ENCODE results near the gene GLRX. TPM values are rescaled to one million over a fixed set of nuclear protein-coding genes. Genes with fewer than 3 reads are reported as not detected.

The GLRX gene
- total and polyA plus RNA-seq, 2 of the 13 experiments (the other 11 are each of a cell fraction or from before 2014, with no cell fraction given) = 63.8 to 499 TPM

GRCh38 chr5:95857185-95857945 lies 34.8 kb upstream of the GLRX start (continued):
- TF ChIP-seq, protein P1, sequence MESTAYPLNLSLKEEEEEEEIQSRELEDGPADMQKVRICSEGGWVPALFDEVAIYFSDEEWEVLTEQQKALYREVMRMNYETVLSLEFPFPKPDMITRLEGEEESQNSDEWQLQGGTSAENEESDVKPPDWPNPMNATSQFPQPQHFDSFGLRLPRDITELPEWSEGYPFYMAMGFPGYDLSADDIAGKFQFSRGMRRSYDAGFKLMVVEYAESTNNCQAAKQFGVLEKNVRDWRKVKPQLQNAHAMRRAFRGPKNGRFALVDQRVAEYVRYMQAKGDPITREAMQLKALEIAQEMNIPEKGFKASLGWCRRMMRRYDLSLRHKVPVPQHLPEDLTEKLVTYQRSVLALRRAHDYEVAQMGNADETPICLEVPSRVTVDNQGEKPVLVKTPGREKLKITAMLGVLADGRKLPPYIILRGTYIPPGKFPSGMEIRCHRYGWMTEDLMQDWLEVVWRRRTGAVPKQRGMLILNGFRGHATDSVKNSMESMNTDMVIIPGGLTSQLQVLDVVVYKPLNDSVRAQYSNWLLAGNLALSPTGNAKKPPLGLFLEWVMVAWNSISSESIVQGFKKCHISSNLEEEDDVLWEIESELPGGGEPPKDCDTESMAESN (CRISPR knock-in tag; conservative IDR thresholded peaks at IDR 0.05) = peak; percentile 71; the same call in 1 of the 2 replicates
- no peak for TF ChIP-seq XBP1 (CRISPR knock-in tag; IDR thresholded peaks at IDR 0.05)
- TF ChIP-seq, protein P2, sequence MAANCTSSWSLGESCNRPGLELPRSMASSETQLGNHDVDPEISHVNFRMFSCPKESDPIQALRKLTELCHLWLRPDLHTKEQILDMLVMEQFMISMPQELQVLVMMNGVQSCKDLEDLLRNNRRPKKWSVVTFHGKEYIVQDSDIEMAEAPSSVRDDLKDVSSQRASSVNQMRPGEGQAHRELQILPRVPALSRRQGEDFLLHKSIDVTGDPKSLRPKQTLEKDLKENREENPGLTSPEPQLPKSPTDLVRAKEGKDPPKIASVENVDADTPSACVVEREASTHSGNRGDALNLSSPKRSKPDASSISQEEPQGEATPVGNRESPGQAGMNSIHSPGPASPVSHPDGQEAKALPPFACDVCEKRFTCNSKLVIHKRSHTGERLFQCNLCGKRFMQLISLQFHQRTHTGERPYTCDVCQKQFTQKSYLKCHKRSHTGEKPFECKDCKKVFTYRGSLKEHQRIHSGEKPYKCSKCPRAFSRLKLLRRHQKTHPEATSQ (CRISPR knock-in tag; IDR thresholded peaks at IDR 0.05; ENCODE audit: borderline replicate concordance) = peak; percentile 73; the same call in 1 of the 2 replicates
- TF ChIP-seq ZNF780A (CRISPR knock-in tag; IDR thresholded peaks at IDR 0.05) = no peak
- no peak for TF ChIP-seq TFAP4 (IDR thresholded peaks at IDR 0.05; ENCODE audit: borderline replicate concordance, low read depth)
- TF ChIP-seq, protein P3, sequence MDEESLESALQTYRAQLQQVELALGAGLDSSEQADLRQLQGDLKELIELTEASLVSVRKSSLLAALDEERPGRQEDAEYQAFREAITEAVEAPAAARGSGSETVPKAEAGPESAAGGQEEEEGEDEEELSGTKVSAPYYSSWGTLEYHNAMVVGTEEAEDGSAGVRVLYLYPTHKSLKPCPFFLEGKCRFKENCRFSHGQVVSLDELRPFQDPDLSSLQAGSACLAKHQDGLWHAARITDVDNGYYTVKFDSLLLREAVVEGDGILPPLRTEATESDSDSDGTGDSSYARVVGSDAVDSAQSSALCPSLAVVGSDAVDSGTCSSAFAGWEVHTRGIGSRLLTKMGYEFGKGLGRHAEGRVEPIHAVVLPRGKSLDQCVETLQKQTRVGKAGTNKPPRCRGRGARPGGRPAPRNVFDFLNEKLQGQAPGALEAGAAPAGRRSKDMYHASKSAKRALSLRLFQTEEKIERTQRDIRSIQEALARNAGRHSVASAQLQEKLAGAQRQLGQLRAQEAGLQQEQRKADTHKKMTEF (CRISPR knock-in tag; IDR thresholded peaks at IDR 0.05) = peak; percentile 78
- TF ChIP-seq GLMP (CRISPR knock-in tag; IDR thresholded peaks at IDR 0.05; ENCODE audit: borderline replicate concordance) = no peak
- peak; percentile 82; the same call in 1 of the 2 replicates for TF ChIP-seq GLI4 (CRISPR knock-in tag; IDR thresholded peaks at IDR 0.05; ENCODE audit: borderline replicate concordance)
- no peak for TF ChIP-seq SMARCE1 (IDR thresholded peaks at IDR 0.05; ENCODE audit: borderline replicate concordance)
- peak; percentile 47; the same call in 1 of the 2 replicates for TF ChIP-seq ZNF790 (CRISPR knock-in tag; IDR thresholded peaks at IDR 0.05; ENCODE audit: borderline replicate concordance)
- peak; percentile 36; the same call in 1 of the 2 replicates for TF ChIP-seq ZFP90 (CRISPR knock-in tag; IDR thresholded peaks at IDR 0.05; ENCODE audit: borderline replicate concordance)
- TF ChIP-seq NAIF1 (CRISPR knock-in tag; IDR thresholded peaks at IDR 0.05; ENCODE audit: borderline replicate concordance) = 0 out of 2 replicates have a peak, but pooled peaks have one; percentile 28
- TF ChIP-seq EP300 (IDR thresholded peaks at IDR 0.05; ENCODE audit: low read depth in 2 of 2, low read length in 2 of 2) = peak in 1 of 2 experiments; percentile 71; a peak in 2 of 4 replicates
- peak; percentile 50; the same call in 1 of the 2 replicates for TF ChIP-seq EP300 (CRISPR knock-in tag; IDR thresholded peaks at IDR 0.05; ENCODE audit: borderline replicate concordance)
- TF ChIP-seq, protein P4, sequence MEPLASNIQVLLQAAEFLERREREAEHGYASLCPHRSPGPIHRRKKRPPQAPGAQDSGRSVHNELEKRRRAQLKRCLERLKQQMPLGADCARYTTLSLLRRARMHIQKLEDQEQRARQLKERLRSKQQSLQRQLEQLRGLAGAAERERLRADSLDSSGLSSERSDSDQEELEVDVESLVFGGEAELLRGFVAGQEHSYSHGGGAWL (CRISPR knock-in tag; IDR thresholded peaks at IDR 0.05) = peak; percentile 73
- TF ChIP-seq HDAC2 (CRISPR knock-in tag; IDR thresholded peaks at IDR 0.05) = peak; percentile 82
- TF ChIP-seq, protein P5, sequence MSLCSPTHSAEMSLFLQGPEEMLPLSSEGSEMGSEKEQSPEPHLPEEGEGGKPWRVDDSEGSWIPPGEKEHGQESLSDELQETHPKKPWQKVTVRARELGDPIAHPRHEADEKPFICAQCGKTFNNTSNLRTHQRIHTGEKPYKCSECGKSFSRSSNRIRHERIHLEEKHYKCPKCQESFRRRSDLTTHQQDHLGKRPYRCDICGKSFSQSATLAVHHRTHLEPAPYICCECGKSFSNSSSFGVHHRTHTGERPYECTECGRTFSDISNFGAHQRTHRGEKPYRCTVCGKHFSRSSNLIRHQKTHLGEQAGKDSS (CRISPR knock-in tag; IDR thresholded peaks at IDR 0.05; ENCODE audit: borderline replicate concordance, low read depth) = 0 out of 2 replicates have a peak, but pooled peaks have one; percentile 62
- TF ChIP-seq FOXC1 (CRISPR knock-in tag; IDR thresholded peaks at IDR 0.05; ENCODE audit: borderline replicate concordance) = peak; percentile 68; the same call in 1 of the 2 replicates
- TF ChIP-seq HNF4A (CRISPR knock-in tag; IDR thresholded peaks at IDR 0.05) = peak; percentile 77
- 0 out of 2 replicates have a peak, but pooled peaks have one; percentile 40 for TF ChIP-seq SIX4 (CRISPR knock-in tag; IDR thresholded peaks at IDR 0.05)

Data from HepG2 (cell line).